ENCODE measurements around the gene ACAP3. TPM values are rescaled to one million over a fixed set of nuclear protein-coding genes. Genes with fewer than 3 reads are reported as not detected.

Gene ACAP3
- total RNA-seq, 1 donor from 2014 or later, result 31.9 TPM

- ATAC-seq, result no peak
- DNase-seq (ENCODE audit: low spot score), result no peak
Observed at GRCh38 chr1:1314678-1315335, 7.1 kb upstream of the ACAP3 start.

GRCh38 chr1:1314237-1314586 lies 6.5 kb upstream of the ACAP3 start:
- no peak for ATAC-seq
- DNase-seq (ENCODE audit: low spot score), result no peak

- ATAC-seq (no peak), DNase-seq (ENCODE audit: low spot score) (no peak)
Observed at GRCh38 chr1:1313500-1314236, 5.9 kb upstream of the ACAP3 start.

- ATAC-seq, result no peak
- no peak for DNase-seq (ENCODE audit: low spot score)
Observed at GRCh38 chr1:1312450-1313314, 5.0 kb upstream of the ACAP3 start.

- no peak for ATAC-seq
- DNase-seq (ENCODE audit: low spot score), result no peak
Observed at GRCh38 chr1:1311107-1312104, 3.7 kb upstream of the ACAP3 start.

GRCh38 chr1:1310476-1311053 lies 2.8 kb upstream of the ACAP3 start:
- DNase-seq (ENCODE audit: low spot score), result no peak
- ATAC-seq, result no peak

- ATAC-seq (no peak), DNase-seq (ENCODE audit: low spot score) (no peak)
Observed at GRCh38 chr1:1310109-1310385, 2.3 kb upstream of the ACAP3 start.

- no peak for ATAC-seq
- DNase-seq (ENCODE audit: low spot score), result no peak
Observed at GRCh38 chr1:1309251-1310108, 1.8 kb upstream of the ACAP3 start.

- DNase-seq (ENCODE audit: low spot score) (peak; percentile 66), ATAC-seq (peak; percentile 2)
Observed at GRCh38 chr1:1308756-1309250, 1.1 kb upstream of the ACAP3 start.

- DNase-seq (ENCODE audit: low spot score), result peak; percentile 66
- ATAC-seq, result peak; percentile 4
Observed at GRCh38 chr1:1307261-1307922, 338 bp downstream of the ACAP3 start.

- no peak for ATAC-seq
- DNase-seq (ENCODE audit: low spot score), result no peak
Observed at GRCh38 chr1:1306661-1307260, 969 bp downstream of the ACAP3 start.

GRCh38 chr1:1306070-1306660 lies 1.6 kb downstream of the ACAP3 start:
- DNase-seq (ENCODE audit: low spot score) (no peak), ATAC-seq (no peak)

GRCh38 chr1:1305300-1306069 lies 2.2 kb downstream of the ACAP3 start:
- no peak for DNase-seq (ENCODE audit: low spot score)
- ATAC-seq, result no peak

GRCh38 chr1:1304331-1305299 lies 3.1 kb downstream of the ACAP3 start:
- DNase-seq (ENCODE audit: low spot score) (peak; percentile 68), ATAC-seq (no peak)

- no peak for DNase-seq (ENCODE audit: low spot score)
Observed at GRCh38 chr1:1303736-1304135, 4.0 kb downstream of the ACAP3 start.

GRCh38 chr1:1302951-1303509 lies 4.7 kb downstream of the ACAP3 start:
- no peak for ATAC-seq
- DNase-seq (ENCODE audit: low spot score), result no peak

More at GRCh38 chr1:1303736-1304135, 4.0 kb downstream of the ACAP3 start:
- no peak for ATAC-seq
